Measurements from ENCODE around the gene COX7A1.

COX7A1 gene

GRCh38 chr19:36150586-36150985 is 1.7 kb downstream of the COX7A1 start:
- Histone ChIP-seq H2BK12ac (ENCODE audit: low read length) (no peak overlapping the region), H3K27me3 (ENCODE audit: insufficient read depth, low read length) (no peaks in the 10 kb centered on the region), H3K14ac (ENCODE audit: low read length) (no peak overlapping the region), H3K4me1 (ENCODE audit: control insufficient read depth in 1 of 2, insufficient read depth in 2 of 2, low read length in 2 of 2) (no peaks in the 10 kb centered on the region), H3K9me3 (ENCODE audit: insufficient read depth, low read depth, low read length) (peaks cover 1% of the 10 kb centered on the region), H3K23ac (ENCODE audit: low read length) (no peak overlapping the region), H3K79me2 (ENCODE audit: control insufficient read depth, insufficient read depth, low read length, poor library complexity) (no peaks in the 10 kb centered on the region), H2BK120ac (ENCODE audit: insufficient read depth, low read length, poor library complexity) (no peak overlapping the region), H2AK5ac (ENCODE audit: low read length) (no peak overlapping the region), H2BK5ac (ENCODE audit: low read depth, low read length, poor library complexity) (no peak overlapping the region), H3K36me3 (ENCODE audit: control insufficient read depth in 1 of 2, insufficient read depth in 2 of 2, low read length in 2 of 2) (peaks cover 64 to 69% of the 10 kb centered on the region in 2 experiments), H4K12ac (ENCODE audit: low read depth, low read length) (no peak overlapping the region), H2AFZ (ENCODE audit: insufficient read depth, low read length, poor library complexity) (no peak overlapping the region), H3K4me3 (ENCODE audit: low read depth, low read length) (no peak overlapping the region), H3K27ac (ENCODE audit: low read depth, low read length) (no peak overlapping the region), H4K8ac (ENCODE audit: low read depth, low read length) (no peak overlapping the region), H3K4ac (ENCODE audit: low read depth, low read length) (no peak overlapping the region), H4K91ac (ENCODE audit: low read depth, low read length) (no peak overlapping the region), H3K9ac (ENCODE audit: low read length) (no peak overlapping the region), H3K79me1 (ENCODE audit: low read length) (no peaks in the 10 kb centered on the region), H3K18ac (ENCODE audit: low read length) (no peak overlapping the region), H3K4me2 (ENCODE audit: low read length) (no peak overlapping the region)
- no CpG with 5 or more reads among the region's 5 CpGs for WGBS (ENCODE audit: extremely low coverage, insufficient coverage, insufficient read length)
- no peak for DNase-seq

- Histone ChIP-seq H3K4me2 (ENCODE audit: low read length) (no peak overlapping the region), H3K4ac (ENCODE audit: low read depth, low read length) (no peak overlapping the region), H3K27ac (ENCODE audit: low read depth, low read length) (no peak overlapping the region), H3K27me3 (ENCODE audit: insufficient read depth, low read length) (no peaks in the 10 kb centered on the region), H3K4me1 (ENCODE audit: control insufficient read depth in 1 of 2, insufficient read depth in 2 of 2, low read length in 2 of 2) (no peaks in the 10 kb centered on the region), H3K9me3 (ENCODE audit: insufficient read depth, low read depth, low read length) (peaks cover 1% of the 10 kb centered on the region), H3K79me1 (ENCODE audit: low read length) (no peaks in the 10 kb centered on the region), H4K8ac (ENCODE audit: low read depth, low read length) (no peak overlapping the region), H3K79me2 (ENCODE audit: control insufficient read depth, insufficient read depth, low read length, poor library complexity) (no peaks in the 10 kb centered on the region), H2AFZ (ENCODE audit: insufficient read depth, low read length, poor library complexity) (no peak overlapping the region), H2BK120ac (ENCODE audit: insufficient read depth, low read length, poor library complexity) (no peak overlapping the region), H2BK12ac (ENCODE audit: low read length) (no peak overlapping the region), H3K23ac (ENCODE audit: low read length) (no peak overlapping the region), H2BK5ac (ENCODE audit: low read depth, low read length, poor library complexity) (no peak overlapping the region), H3K4me3 (ENCODE audit: low read depth, low read length) (no peak overlapping the region), H3K36me3 (ENCODE audit: control insufficient read depth in 1 of 2, insufficient read depth in 2 of 2, low read length in 2 of 2) (peaks cover 70 to 73% of the 10 kb centered on the region in 2 experiments), H4K12ac (ENCODE audit: low read depth, low read length) (no peak overlapping the region), H3K9ac (ENCODE audit: low read length) (no peak overlapping the region), H3K18ac (ENCODE audit: low read length) (no peak overlapping the region), H4K91ac (ENCODE audit: low read depth, low read length) (no peak overlapping the region), H3K14ac (ENCODE audit: low read length) (no peak overlapping the region), H2AK5ac (ENCODE audit: low read length) (no peak overlapping the region)
- WGBS (ENCODE audit: extremely low coverage, insufficient coverage, insufficient read length), result no CpG with 5 or more reads among the region's 13 CpGs
- DNase-seq, result no peak
These were observed 2.4 kb downstream of the COX7A1 start for GRCh38 chr19:36149673-36150406.

- no peak overlapping the region for H3K27ac ChIP-seq (ENCODE audit: low read depth, low read length)
- H3K9ac ChIP-seq (ENCODE audit: low read length), result no peak overlapping the region
- peaks cover 13% of the 10 kb centered on the region for H3K79me2 ChIP-seq (ENCODE audit: control insufficient read depth, insufficient read depth, low read length, poor library complexity)
- no peak overlapping the region for H3K4ac ChIP-seq (ENCODE audit: low read depth, low read length)
- peaks cover 6% of the 10 kb centered on the region in 2 experiments for H3K4me1 ChIP-seq (ENCODE audit: control insufficient read depth in 1 of 2, insufficient read depth in 2 of 2, low read length in 2 of 2)
- no peak overlapping the region for H3K18ac ChIP-seq (ENCODE audit: low read length)
- no peak overlapping the region for H3K23ac ChIP-seq (ENCODE audit: low read length)
- no peak overlapping the region for H3K4me3 ChIP-seq (ENCODE audit: low read depth, low read length)
- no peak for DNase-seq
- H2BK5ac ChIP-seq (ENCODE audit: low read depth, low read length, poor library complexity), result no peak overlapping the region
- no CpG with 5 or more reads among the region's 6 CpGs for WGBS (ENCODE audit: extremely low coverage, insufficient coverage, insufficient read length)
- no peak overlapping the region for H3K14ac ChIP-seq (ENCODE audit: low read length)
- no peak overlapping the region for H2BK12ac ChIP-seq (ENCODE audit: low read length)
- no peaks in the 10 kb centered on the region for H3K27me3 ChIP-seq (ENCODE audit: insufficient read depth, low read length)
- no peak overlapping the region for H2AFZ ChIP-seq (ENCODE audit: insufficient read depth, low read length, poor library complexity)
- peaks cover 58 to 66% of the 10 kb centered on the region in 2 experiments for H3K36me3 ChIP-seq (ENCODE audit: control insufficient read depth in 1 of 2, insufficient read depth in 2 of 2, low read length in 2 of 2)
- H3K79me1 ChIP-seq (ENCODE audit: low read length), result peaks cover 13% of the 10 kb centered on the region
- H4K12ac ChIP-seq (ENCODE audit: low read depth, low read length), result no peak overlapping the region
- no peak overlapping the region for H2AK5ac ChIP-seq (ENCODE audit: low read length)
- H4K91ac ChIP-seq (ENCODE audit: low read depth, low read length), result no peak overlapping the region
- H2BK120ac ChIP-seq (ENCODE audit: insufficient read depth, low read length, poor library complexity), result no peak overlapping the region
- no peak overlapping the region for H3K4me2 ChIP-seq (ENCODE audit: low read length)
- H4K8ac ChIP-seq (ENCODE audit: low read depth, low read length), result no peak overlapping the region
- peaks cover 2% of the 10 kb centered on the region for H3K9me3 ChIP-seq (ENCODE audit: insufficient read depth, low read depth, low read length)
These were observed 7.6 kb downstream of the COX7A1 start for GRCh38 chr19:36144624-36145023.

- Histone ChIP-seq H3K4ac (ENCODE audit: low read depth, low read length) (no peak overlapping the region), H3K14ac (ENCODE audit: low read length) (no peak overlapping the region), H3K23ac (ENCODE audit: low read length) (no peak overlapping the region), H2BK5ac (ENCODE audit: low read depth, low read length, poor library complexity) (no peak overlapping the region), H2AFZ (ENCODE audit: insufficient read depth, low read length, poor library complexity) (no peak overlapping the region), H3K4me2 (ENCODE audit: low read length) (no peak overlapping the region), H3K9me3 (ENCODE audit: insufficient read depth, low read depth, low read length) (peaks cover 2% of the 10 kb centered on the region), H4K91ac (ENCODE audit: low read depth, low read length) (no peak overlapping the region), H3K9ac (ENCODE audit: low read length) (no peak overlapping the region), H2AK5ac (ENCODE audit: low read length) (no peak overlapping the region), H3K18ac (ENCODE audit: low read length) (no peak overlapping the region), H3K79me1 (ENCODE audit: low read length) (peaks cover 16% of the 10 kb centered on the region), H3K27me3 (ENCODE audit: insufficient read depth, low read length) (no peaks in the 10 kb centered on the region), H2BK120ac (ENCODE audit: insufficient read depth, low read length, poor library complexity) (no peak overlapping the region), H3K4me1 (ENCODE audit: control insufficient read depth in 1 of 2, insufficient read depth in 2 of 2, low read length in 2 of 2) (peaks cover 6% of the 10 kb centered on the region in 2 experiments), H3K27ac (ENCODE audit: low read depth, low read length) (no peak overlapping the region), H2BK12ac (ENCODE audit: low read length) (no peak overlapping the region), H3K4me3 (ENCODE audit: low read depth, low read length) (no peak overlapping the region), H4K8ac (ENCODE audit: low read depth, low read length) (no peak overlapping the region), H3K36me3 (ENCODE audit: control insufficient read depth in 1 of 2, insufficient read depth in 2 of 2, low read length in 2 of 2) (peaks cover 42 to 48% of the 10 kb centered on the region in 2 experiments), H4K12ac (ENCODE audit: low read depth, low read length) (no peak overlapping the region), H3K79me2 (ENCODE audit: control insufficient read depth, insufficient read depth, low read length, poor library complexity) (peaks cover 15% of the 10 kb centered on the region)
- no CpG with 5 or more reads among the region's 9 CpGs for WGBS (ENCODE audit: extremely low coverage, insufficient coverage, insufficient read length)
- DNase-seq, result no peak
These were observed 9.8 kb downstream of the COX7A1 start for GRCh38 chr19:36142496-36142895.

Measured in trophoblast cell (in vitro differentiated cells and primary cell).